Tibial nerve (tissue), 3 donors: ENCODE measurements around the gene PRICKLE1.

Experiments
- POLR2A ChIP-seq, 2 donors: fragments of 450-650 bp; IDR thresholded peaks; one replicate each; pipeline ENCODE4 v1.6.1; 2017; ENCODE audit warnings: antibody characterized with exemption in 2 of 2, mild to moderate bottlenecking in 2 of 2, moderate library complexity in 2 of 2
- TF ChIP-seq, protein P1 (sequence below), 5 experiments: fragments of 200-600 bp in 3 of 5; fragments of 450-650 bp in 2 of 5; sonication (generic) in 3 of 5; IDR thresholded peaks; one replicate each; pipeline ENCODE4 v1.5.1; 2016 to 2019; ENCODE audit warnings: antibody characterized with exemption in 5 of 5, mild to moderate bottlenecking in 3 of 5, moderate library complexity in 2 of 5

DNA sequence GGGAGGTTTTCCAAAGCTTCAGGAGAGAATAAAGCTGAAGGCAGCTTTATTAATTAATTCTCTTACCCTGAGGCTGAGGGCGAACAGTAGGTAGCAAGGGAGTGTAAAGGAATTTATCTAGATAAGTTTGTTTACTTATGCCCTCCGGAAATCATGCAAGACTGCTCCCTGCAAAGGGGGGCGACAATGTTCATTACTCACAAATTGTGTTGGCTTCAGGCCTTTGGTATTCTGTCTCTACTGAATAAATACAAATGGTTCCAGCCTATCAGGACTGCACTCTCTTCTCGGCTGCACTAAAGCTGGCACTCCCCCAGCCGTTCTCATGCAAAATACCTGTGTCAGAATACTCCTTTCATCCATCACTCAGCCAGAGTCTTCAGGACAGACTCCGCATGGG lies 142.8 kb downstream of the PRICKLE1 start:
- TF ChIP-seq, protein P1, sequence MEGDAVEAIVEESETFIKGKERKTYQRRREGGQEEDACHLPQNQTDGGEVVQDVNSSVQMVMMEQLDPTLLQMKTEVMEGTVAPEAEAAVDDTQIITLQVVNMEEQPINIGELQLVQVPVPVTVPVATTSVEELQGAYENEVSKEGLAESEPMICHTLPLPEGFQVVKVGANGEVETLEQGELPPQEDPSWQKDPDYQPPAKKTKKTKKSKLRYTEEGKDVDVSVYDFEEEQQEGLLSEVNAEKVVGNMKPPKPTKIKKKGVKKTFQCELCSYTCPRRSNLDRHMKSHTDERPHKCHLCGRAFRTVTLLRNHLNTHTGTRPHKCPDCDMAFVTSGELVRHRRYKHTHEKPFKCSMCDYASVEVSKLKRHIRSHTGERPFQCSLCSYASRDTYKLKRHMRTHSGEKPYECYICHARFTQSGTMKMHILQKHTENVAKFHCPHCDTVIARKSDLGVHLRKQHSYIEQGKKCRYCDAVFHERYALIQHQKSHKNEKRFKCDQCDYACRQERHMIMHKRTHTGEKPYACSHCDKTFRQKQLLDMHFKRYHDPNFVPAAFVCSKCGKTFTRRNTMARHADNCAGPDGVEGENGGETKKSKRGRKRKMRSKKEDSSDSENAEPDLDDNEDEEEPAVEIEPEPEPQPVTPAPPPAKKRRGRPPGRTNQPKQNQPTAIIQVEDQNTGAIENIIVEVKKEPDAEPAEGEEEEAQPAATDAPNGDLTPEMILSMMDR (IDR thresholded peaks at IDR 0.05): no peak
- TF ChIP-seq POLR2A (IDR thresholded peaks at IDR 0.05): no peak
